GM12878 (cell line): ENCODE measurements around the gene THAP3. TPM values are rescaled to one million over a fixed set of nuclear protein-coding genes. Genes with fewer than 3 reads are reported as not detected.

Experiments used
- ATAC-seq: fragments of 200-7000 bp; cut with Tn5 transposase; 3 replicates; pipeline ENCODE4 v1.9.1; 2020; ENCODE audit warnings: mild to moderate bottlenecking, moderate library complexity
- BruUV-seq: library from RNA; stranded (reverse); fragments of 400-500 nt; replicated peaks from 2 replicates; lab custom pipeline; 2021; lab: Mats Ljungman, UMichigan
- CTCF ChIA-PET: fragments of 300-600 bp; sonication (Branson Sonifier 250); formaldehyde crosslinking; extraction: SDS; loops from one replicate; lab custom pipeline; 2021; ENCODE audit warnings: inconsistent platforms; lab: Yijun Ruan, JAX
- POLR2A ChIA-PET: fragments of 350-600 bp; formaldehyde crosslinking; extraction: SDS; loops from one replicate; lab custom pipeline; 2021; ENCODE audit warnings: inconsistent platforms; lab: Charles Lee
- RAD21 ChIA-PET: fragments of 300-600 bp; sonication (Branson Sonifier 250); formaldehyde crosslinking; loops from one replicate; lab custom pipeline; 2023; ENCODE audit warnings: antibody characterized with exemption; ENCODE audit not compliant: unreplicated experiment; lab: Charles Lee
- SMC1A ChIA-PET: fragments of 300-600 bp; sonication (Branson Sonifier 250); formaldehyde crosslinking; loops from one replicate; lab custom pipeline; 2023; ENCODE audit not compliant: unreplicated experiment, uncharacterized antibody; lab: Charles Lee
- DNase-seq: peaks from one replicate; pipeline ENCODE4 v3.0.0-alpha.2; 2011; ENCODE audit warnings: low read depth, low spot score
- FAIRE-seq: peaks from 3 replicates; lab custom pipeline; 2011; peaks lifted over from hg19 to GRCh38; lab: Jason Lieb, UNC
- H2AFZ ChIP-seq: 2 replicates; pipeline ENCODE4 v1.6.0; 2011; ENCODE audit warnings: low read depth, low read length, control low read depth; ENCODE audit not compliant: control insufficient read depth
- H3K27ac ChIP-seq: 2 replicates; pipeline ENCODE4 v1.5.1; 2011; ENCODE audit warnings: control low read depth; ENCODE audit not compliant: control insufficient read depth, insufficient read depth
- H3K27me3 ChIP-seq, 2 experiments: replicated peaks in 1 of 2; 2 replicates each; pipeline versions ENCODE4 v1.6.0 to v1.6.1; 2011; ENCODE audit warnings: low read length in 1 of 2; ENCODE audit not compliant: control insufficient read depth in 2 of 2, insufficient read depth in 2 of 2
- H3K36me3 ChIP-seq, 2 experiments: 2 replicates each; pipeline ENCODE4 v1.5.1; 2011; ENCODE audit warnings: low read length in 1 of 2; ENCODE audit not compliant: control insufficient read depth in 2 of 2, insufficient read depth in 2 of 2
- H3K4me1 ChIP-seq: 2 replicates; pipeline ENCODE4 v1.6.1; 2011; ENCODE audit warnings: mild to moderate bottlenecking, low read length, moderate library complexity, mixed read lengths; ENCODE audit not compliant: control insufficient read depth, insufficient read depth
- H3K4me2 ChIP-seq: 2 replicates; pipeline ENCODE4 v1.6.0; 2011; ENCODE audit warnings: control low read depth; ENCODE audit not compliant: control insufficient read depth, insufficient read depth
- H3K4me3 ChIP-seq: fragments of 200-600 bp; sonication (generic); 2 replicates; pipeline ENCODE4 v1.5.1; 2016
- H3K79me2 ChIP-seq: 2 replicates; pipeline ENCODE4 v1.6.0; 2011; ENCODE audit warnings: low read length; ENCODE audit not compliant: control insufficient read depth, insufficient read depth
- H3K9ac ChIP-seq: 2 replicates; pipeline ENCODE4 v1.8.0; 2011; ENCODE audit warnings: low read length, control low read depth, mixed read lengths; ENCODE audit not compliant: control insufficient read depth, insufficient read depth
- H3K9me3 ChIP-seq: replicated peaks from 3 replicates; pipeline ENCODE4 v1.5.1; 2011; ENCODE audit warnings: mild to moderate bottlenecking, low read length; ENCODE audit not compliant: control insufficient read depth, insufficient read depth
- H4K20me1 ChIP-seq: 2 replicates; pipeline ENCODE4 v1.6.0; 2011; ENCODE audit not compliant: control insufficient read depth, insufficient read depth
- BHLHE40 ChIP-seq, 2 experiments: fragments of 450-650 bp in 1 of 2; IDR thresholded peaks; 2 replicates each; pipeline ENCODE4 v1.6.1; 2011 to 2017; ENCODE audit warnings: low read depth in 2 of 2, borderline replicate concordance in 1 of 2, improper control_type of control experiment in 1 of 2, low read length in 1 of 2, mild to moderate bottlenecking in 1 of 2
- CHD1 ChIP-seq: IDR thresholded peaks from 2 replicates; pipeline ENCODE4 v1.6.1; 2012; ENCODE audit warnings: low read depth, low read length, improper control_type of control experiment
- E2F8 ChIP-seq: fragments of 450-650 bp; IDR thresholded peaks from 2 replicates; pipeline ENCODE4 v1.6.1; 2018; ENCODE audit warnings: mild to moderate bottlenecking, low read depth, moderate library complexity; ENCODE audit not compliant: partially characterized antibody
- EZH2 ChIP-seq: IDR thresholded peaks from 2 replicates; pipeline ENCODE4 v1.6.1; 2012; ENCODE audit warnings: low read depth, mild to moderate bottlenecking, control low read depth, inconsistent platforms, low read length, borderline replicate concordance; ENCODE audit not compliant: control insufficient read depth
- KDM1A ChIP-seq: fragments of 200-600 bp; sonication (generic); IDR thresholded peaks from 2 replicates; pipeline ENCODE4 v1.6.1; 2016; ENCODE audit warnings: borderline replicate concordance
- MAX ChIP-seq: IDR thresholded peaks from 2 replicates; pipeline ENCODE4 v1.6.1; 2012; ENCODE audit warnings: low read depth, low read length, improper control_type of control experiment
- RB1 ChIP-seq: fragments of 450-650 bp; formaldehyde crosslinking; IDR thresholded peaks from 2 replicates; pipeline ENCODE4 v1.6.1; 2017; ENCODE audit warnings: mild to moderate bottlenecking, borderline replicate concordance
- SMAD1 ChIP-seq: fragments of 450-650 bp; IDR thresholded peaks from 2 replicates; pipeline ENCODE4 v1.6.1; 2018; ENCODE audit warnings: mild to moderate bottlenecking, low read depth; ENCODE audit not compliant: partially characterized antibody
- SP1 ChIP-seq: IDR thresholded peaks from one replicate; pipeline ENCODE4 v1.6.1; 2011; ENCODE audit warnings: low read depth, low read length
- YY1 ChIP-seq: IDR thresholded peaks from 2 replicates; pipeline ENCODE4 v1.6.1; 2011; ENCODE audit warnings: low read depth, mild to moderate bottlenecking, low read length
- WGBS: methylation state at CpG from one replicate; pipeline ENCODE4 v1.1.6; 2016; ENCODE audit warnings: low lambda C conversion rate; ENCODE audit not compliant: insufficient replicate concordance, insufficient coverage; ENCODE audit errors: missing lambda C conversion rate; 5-methylcytosine and 5-hydroxymethylcytosine counted together
- in situ Hi-C: fragments of 300-500 bp; cut with MboI; formaldehyde crosslinking; loops from 9 replicates; pipeline ENCODE4 v1.14.3; 2018; ENCODE audit warnings: mixed read lengths
- intact Hi-C: fragments of 100-400 bp; cut with micrococcal nuclease; formaldehyde crosslinking; loops from one replicate; pipeline ENCODE4 v1.14.2; 2022; ENCODE audit not compliant: unreplicated experiment
- polyA plus RNA-seq, 11 experiments: library from polyadenylated mRNA; depleted of rRNA in 4 of 11; unstranded in 6 of 11; stranded (reverse) in 5 of 11; fragments of >200 nt; fragmentation: Nextera tagmentation in 4 of 11; fragmentation: Illumina TruSeq in 1 of 11; extraction: Ambion mirVana in 4 of 11; extraction: Trizol in 1 of 11; gene quantifications; 1 replicate in 1 of 11; 2 replicates in 10 of 11; pipeline versions ENCODE4 v1.2.1 to v1.2.3, GENCODE V29; 2011 to 2016; ENCODE audit warnings: inconsistent platforms in 2 of 11, missing spikeins in 2 of 11, low read depth in 1 of 11
- total RNA-seq, 4 experiments: library from RNA; depleted of rRNA in 3 of 4; stranded (reverse); fragments of >200 nt in 3 of 4; fragmentation: Illumina TruSeq in 1 of 4; extraction: Trizol in 1 of 4; gene quantifications; 2 replicates each; pipeline versions ENCODE4 v1.2.1 to v1.2.3, GENCODE V29; 2013 to 2021
- TF ChIP-seq, protein P1 (sequence below): fragments of 450-650 bp; formaldehyde crosslinking; IDR thresholded peaks from 2 replicates; pipeline ENCODE4 v1.4.0; 2022; ENCODE audit warnings: mild to moderate bottlenecking, moderate library complexity
- TF ChIP-seq, protein P2 (sequence below): fragments of 450-650 bp; IDR thresholded peaks from 2 replicates; pipeline ENCODE4 v1.6.1; 2017; ENCODE audit warnings: mild to moderate bottlenecking
- TF ChIP-seq, protein P3 (sequence below): IDR thresholded peaks from 2 replicates; pipeline ENCODE4 v1.6.1; 2011; ENCODE audit warnings: borderline replicate concordance, low read depth, mild to moderate bottlenecking, moderate library complexity, low read length; ENCODE audit not compliant: insufficient read depth, poor library complexity, severe bottlenecking

THAP3 gene
- total and polyA plus RNA-seq, 10 of the 15 experiments (the other 5 are each of a cell fraction or from before 2014, with no cell fraction given): 1.5 to 19.5 (median 11.9) TPM

DNA sequence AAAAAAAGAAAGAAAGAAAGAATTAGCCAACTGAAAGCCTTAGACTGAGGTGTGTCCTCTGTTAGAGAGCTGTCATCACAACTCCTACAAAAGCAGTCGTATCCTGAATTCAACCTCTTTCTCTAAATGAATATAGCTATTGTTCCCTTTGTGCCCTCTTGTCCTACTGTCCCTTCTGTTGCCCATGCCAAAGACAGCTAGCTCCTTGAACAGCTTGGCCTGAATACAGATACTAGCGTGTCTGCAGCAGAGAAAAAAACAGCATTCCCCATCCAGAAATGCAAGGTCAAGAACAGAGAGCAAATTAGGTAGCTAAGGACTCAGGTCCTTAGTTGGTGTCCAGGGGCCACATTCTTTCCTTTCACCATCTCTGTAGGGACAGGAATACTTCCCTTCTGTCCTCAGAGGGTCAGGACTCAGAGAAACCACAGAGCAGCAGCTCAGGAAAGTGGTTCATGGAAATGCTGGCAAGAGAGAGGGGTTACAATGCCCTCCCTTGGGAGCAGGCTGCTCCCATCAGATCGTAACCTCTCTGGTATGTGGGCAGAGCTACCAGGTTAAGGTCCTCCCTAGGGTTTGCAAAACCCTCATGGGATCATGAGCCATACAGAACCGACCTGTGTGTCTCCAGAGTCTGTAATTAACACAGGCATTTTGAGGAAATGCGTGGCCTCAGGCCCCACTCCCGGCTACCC, 46.7 kb upstream of the THAP3 start:
- no TSS peak for BruUV-seq
- no peaks in the 10 kb centered on the region for H3K27me3 ChIP-seq
- no peak overlapping the region for H3K4me2 ChIP-seq
- intact Hi-C loops: no loop called here
- CTCF ChIA-PET: no interaction called here
- H3K27ac ChIP-seq: no peak overlapping the region
- no peaks in the 10 kb centered on the region for H3K9me3 ChIP-seq
- no peak for ATAC-seq
- H3K9ac ChIP-seq: no peak overlapping the region
- no peak for FAIRE-seq
- peaks cover 21% of the 10 kb centered on the region for H3K79me2 ChIP-seq
- H3K4me3 ChIP-seq: no peak overlapping the region
- RAD21 ChIA-PET: no interaction called here
- H4K20me1 ChIP-seq: no peaks in the 10 kb centered on the region
- SMC1A ChIA-PET: no interaction called here
- POLR2A ChIA-PET: interaction anchor here (0.8 to 1.0 kb wide), 2 partner anchors 23 to 51 kb away, joined by 3 read pairs; no protein-coding TSS in a partner anchor
- H3K36me3 ChIP-seq: no peaks in the 10 kb centered on the region
- peaks cover 13% of the 10 kb centered on the region for H3K4me1 ChIP-seq
- no peak for DNase-seq
- in situ Hi-C loops: no loop called here
- TF ChIP-seq, protein P1, sequence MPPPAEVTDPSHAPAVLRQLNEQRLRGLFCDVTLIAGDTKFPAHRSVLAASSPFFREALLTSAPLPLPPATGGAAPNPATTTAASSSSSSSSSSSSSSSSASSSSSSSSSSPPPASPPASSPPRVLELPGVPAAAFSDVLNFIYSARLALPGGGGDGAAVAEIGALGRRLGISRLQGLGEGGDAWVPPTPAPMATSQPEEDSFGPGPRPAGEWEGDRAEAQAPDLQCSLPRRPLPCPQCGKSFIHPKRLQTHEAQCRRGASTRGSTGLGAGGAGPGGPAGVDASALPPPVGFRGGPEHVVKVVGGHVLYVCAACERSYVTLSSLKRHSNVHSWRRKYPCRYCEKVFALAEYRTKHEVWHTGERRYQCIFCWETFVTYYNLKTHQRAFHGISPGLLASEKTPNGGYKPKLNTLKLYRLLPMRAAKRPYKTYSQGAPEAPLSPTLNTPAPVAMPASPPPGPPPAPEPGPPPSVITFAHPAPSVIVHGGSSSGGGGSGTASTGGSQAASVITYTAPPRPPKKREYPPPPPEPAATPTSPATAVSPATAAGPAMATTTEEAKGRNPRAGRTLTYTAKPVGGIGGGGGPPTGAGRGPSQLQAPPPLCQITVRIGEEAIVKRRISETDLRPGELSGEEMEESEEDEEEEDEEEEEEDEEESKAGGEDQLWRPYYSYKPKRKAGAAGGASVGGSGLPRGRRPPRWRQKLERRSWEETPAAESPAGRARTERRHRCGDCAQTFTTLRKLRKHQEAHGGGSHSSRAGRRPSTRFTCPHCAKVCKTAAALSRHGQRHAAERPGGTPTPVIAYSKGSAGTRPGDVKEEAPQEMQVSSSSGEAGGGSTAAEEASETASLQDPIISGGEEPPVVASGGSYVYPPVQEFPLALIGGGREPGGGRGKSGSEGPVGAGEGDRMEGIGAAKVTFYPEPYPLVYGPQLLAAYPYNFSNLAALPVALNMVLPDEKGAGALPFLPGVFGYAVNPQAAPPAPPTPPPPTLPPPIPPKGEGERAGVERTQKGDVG (CRISPR knock-in tag): no peak
- TF ChIP-seq BHLHE40 (IDR thresholded peaks at IDR 0.05; ENCODE audit: borderline replicate concordance in 1 of 2, low read depth in 2 of 2, low read length in 1 of 2) (no peak), CHD1 (no peak), YY1 (no peak), SMAD1 (no peak), RB1 (no peak), SP1 (no peak), MAX (no peak), E2F8 (no peak), KDM1A (no peak), EZH2 (no peak)
- TF ChIP-seq, protein P2, sequence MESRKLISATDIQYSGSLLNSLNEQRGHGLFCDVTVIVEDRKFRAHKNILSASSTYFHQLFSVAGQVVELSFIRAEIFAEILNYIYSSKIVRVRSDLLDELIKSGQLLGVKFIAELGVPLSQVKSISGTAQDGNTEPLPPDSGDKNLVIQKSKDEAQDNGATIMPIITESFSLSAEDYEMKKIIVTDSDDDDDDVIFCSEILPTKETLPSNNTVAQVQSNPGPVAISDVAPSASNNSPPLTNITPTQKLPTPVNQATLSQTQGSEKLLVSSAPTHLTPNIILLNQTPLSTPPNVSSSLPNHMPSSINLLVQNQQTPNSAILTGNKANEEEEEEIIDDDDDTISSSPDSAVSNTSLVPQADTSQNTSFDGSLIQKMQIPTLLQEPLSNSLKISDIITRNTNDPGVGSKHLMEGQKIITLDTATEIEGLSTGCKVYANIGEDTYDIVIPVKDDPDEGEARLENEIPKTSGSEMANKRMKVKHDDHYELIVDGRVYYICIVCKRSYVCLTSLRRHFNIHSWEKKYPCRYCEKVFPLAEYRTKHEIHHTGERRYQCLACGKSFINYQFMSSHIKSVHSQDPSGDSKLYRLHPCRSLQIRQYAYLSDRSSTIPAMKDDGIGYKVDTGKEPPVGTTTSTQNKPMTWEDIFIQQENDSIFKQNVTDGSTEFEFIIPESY: no peak
- TF ChIP-seq, protein P3, sequence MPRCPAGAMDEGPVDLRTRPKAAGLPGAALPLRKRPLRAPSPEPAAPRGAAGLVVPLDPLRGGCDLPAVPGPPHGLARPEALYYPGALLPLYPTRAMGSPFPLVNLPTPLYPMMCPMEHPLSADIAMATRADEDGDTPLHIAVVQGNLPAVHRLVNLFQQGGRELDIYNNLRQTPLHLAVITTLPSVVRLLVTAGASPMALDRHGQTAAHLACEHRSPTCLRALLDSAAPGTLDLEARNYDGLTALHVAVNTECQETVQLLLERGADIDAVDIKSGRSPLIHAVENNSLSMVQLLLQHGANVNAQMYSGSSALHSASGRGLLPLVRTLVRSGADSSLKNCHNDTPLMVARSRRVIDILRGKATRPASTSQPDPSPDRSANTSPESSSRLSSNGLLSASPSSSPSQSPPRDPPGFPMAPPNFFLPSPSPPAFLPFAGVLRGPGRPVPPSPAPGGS: no peak
- WGBS: 8% methylated on average over 6 of the region's 6 CpGs
- H2AFZ ChIP-seq: no peak overlapping the region
